Adrenal gland (tissue), 5 donors: ENCODE measurements around the gene RNPEP.

Source experiments
- POLR2A ChIP-seq, 2 donors: fragments of 450-650 bp; IDR thresholded peaks; one replicate each; pipeline ENCODE4 v1.6.1; 2017; ENCODE audit warnings: antibody characterized with exemption in 2 of 2, mild to moderate bottlenecking in 2 of 2, moderate library complexity in 1 of 2
- TF ChIP-seq, protein P1 (sequence below), 6 experiments: fragments of 450-650 bp in 4 of 6; fragments of 200-600 bp in 2 of 6; sonication (generic) in 1 of 6; IDR thresholded peaks; 1 replicate in 5 of 6; 2 replicates in 1 of 6; pipeline versions ENCODE4 v1.5.1 to v1.8.0; 2016 to 2021; ENCODE audit warnings: antibody characterized with exemption in 6 of 6, mild to moderate bottlenecking in 2 of 6, moderate library complexity in 1 of 6
- donor health status: DM: no; HTN: no; CAD: no.

DNA sequence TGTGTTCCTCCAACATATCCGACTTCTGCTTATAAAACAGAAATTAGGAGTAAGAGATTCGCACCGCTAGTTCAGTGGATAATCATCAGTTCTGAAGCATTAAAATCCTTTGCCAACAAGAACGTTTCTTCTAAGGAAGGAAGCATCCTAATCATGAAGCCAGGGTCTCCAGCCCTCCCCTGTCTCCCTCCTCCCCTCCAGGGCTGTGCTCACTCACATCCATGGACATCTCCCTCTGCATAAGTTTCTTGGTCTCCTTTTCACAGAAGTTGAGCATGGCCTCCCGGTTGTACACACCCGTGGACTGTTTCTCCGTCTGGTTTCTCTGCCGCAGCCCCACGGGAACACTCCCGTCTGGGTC is 36.6 kb upstream of the RNPEP start:
- TF ChIP-seq POLR2A (IDR thresholded peaks at IDR 0.05): no peak
- TF ChIP-seq, protein P1, sequence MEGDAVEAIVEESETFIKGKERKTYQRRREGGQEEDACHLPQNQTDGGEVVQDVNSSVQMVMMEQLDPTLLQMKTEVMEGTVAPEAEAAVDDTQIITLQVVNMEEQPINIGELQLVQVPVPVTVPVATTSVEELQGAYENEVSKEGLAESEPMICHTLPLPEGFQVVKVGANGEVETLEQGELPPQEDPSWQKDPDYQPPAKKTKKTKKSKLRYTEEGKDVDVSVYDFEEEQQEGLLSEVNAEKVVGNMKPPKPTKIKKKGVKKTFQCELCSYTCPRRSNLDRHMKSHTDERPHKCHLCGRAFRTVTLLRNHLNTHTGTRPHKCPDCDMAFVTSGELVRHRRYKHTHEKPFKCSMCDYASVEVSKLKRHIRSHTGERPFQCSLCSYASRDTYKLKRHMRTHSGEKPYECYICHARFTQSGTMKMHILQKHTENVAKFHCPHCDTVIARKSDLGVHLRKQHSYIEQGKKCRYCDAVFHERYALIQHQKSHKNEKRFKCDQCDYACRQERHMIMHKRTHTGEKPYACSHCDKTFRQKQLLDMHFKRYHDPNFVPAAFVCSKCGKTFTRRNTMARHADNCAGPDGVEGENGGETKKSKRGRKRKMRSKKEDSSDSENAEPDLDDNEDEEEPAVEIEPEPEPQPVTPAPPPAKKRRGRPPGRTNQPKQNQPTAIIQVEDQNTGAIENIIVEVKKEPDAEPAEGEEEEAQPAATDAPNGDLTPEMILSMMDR (IDR thresholded peaks at IDR 0.05): no peak
